NCI-H69 (cell line): ENCODE data around the gene XPR1.

Source experiments
- DNase-seq: peaks from one replicate; lab custom pipeline; 2025; lab: John Stamatoyannopoulos, UW

XPR1 gene

DNA sequence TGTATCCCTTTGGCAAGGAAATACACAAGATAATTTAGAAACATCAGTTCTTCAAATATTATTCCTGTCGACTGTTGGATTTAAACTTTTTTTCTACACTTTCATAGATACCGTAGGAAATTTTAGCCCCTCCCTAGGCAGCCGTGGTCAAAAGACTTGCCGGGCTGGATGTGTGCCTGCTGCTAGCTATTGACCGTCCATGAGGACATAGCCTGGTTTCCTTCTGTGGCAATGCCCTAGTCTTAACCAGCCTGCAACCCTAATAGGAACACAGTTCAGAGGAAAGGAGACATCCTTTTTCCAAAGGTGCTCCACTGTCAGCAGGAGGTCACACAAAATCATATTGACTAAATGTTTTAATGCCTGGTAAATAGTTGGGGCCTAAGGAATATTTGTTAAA is 260.4 kb downstream of the XPR1 start:
- DNase-seq, result no peak

DNA sequence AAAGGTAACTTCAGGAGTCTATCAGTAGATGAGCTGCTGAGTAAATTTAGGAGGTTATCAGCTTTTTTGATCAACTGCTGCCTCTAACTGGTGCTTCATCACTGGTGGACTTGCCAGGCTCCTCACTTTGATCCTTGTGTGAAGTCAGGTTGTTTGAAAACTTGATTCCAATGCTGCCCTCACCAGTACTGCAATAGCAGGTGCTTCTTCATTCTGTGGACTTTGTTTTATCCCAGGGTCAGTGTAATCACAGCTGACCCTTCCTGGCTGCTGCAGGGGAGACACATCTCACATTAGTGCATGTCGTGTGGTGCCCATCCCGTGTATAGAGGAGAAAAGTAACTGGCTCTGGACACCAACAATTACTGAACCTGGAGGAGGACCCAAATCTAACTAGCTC is 260.9 kb downstream of the XPR1 start:
- DNase-seq, result no peak

DNA sequence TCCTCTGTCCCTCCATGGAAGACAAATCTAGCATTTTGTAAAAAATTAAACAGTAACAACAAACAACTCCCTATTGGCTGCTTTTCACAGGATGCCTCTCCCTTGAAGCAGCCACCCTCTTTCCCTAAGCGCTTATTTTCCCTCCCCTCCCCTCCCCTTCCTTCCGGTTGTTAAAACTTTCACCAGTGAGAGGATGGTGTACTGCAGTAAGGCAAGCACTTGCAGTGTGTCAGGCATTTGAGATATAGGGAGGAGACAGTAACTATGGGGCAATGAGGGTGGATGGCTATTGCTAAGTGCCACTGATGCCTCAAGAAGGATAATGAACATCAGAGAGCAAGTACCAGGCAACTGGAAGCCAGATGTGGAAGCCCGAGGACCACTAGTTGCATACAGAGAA is 261.8 kb downstream of the XPR1 start:
- no peak for DNase-seq

DNA sequence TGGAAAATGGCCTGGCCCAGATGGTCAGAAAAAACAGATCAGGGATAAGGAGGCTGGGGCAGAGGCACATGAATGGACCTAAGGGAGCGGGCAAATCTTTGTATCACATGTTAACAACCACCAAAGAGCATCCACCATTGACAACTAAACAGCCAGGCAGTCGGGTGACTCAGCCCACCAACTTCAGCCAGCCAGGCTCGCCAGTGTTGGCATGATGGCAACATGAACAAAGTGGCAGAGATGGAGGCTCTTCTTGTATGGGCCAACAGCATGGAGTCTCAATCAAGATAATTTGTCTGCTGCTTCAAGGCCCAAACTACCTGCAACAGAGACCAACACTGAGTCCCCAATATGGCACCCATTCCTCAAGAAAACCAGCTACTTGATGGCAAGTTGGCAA is 264.3 kb downstream of the XPR1 start:
- DNase-seq, result no peak

DNA sequence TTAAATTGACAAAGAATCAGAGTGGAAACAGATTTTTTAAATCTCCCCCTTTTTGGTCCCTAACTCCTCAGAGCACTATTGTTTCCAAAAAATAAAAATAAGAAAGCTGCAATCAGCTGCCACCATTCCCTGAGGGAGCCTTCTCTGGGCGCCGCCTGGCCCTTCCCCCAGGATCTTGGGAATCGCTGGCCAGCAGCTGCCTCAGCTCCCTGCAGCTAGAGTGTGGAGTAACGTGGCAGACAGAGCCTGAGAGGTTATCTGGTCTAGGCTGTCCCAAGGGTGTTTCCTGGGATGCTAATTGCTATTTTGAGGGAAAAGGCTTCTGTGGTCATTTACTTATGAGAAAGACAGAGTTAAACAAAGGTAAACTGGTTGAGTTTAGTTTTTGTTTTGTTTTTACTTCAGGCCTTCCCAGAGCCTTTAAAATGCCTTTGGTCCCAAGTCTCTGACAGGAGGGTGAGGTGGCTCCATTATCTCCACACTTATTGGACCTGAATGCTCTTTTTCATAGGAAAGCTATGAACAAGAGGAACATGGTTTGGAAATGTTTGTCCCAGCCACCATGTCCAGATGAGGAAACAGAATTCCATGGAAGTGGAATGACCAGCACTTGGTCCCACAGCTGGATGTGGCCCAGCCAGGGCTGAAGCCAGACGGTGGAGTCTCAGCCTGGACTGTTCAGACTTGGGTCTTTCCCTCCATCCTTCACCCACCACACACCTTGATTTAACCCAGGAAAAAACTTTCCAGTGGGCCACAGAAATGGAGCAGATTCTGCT is 266.8 kb downstream of the XPR1 start:
- peak; percentile 66 for DNase-seq

DNA sequence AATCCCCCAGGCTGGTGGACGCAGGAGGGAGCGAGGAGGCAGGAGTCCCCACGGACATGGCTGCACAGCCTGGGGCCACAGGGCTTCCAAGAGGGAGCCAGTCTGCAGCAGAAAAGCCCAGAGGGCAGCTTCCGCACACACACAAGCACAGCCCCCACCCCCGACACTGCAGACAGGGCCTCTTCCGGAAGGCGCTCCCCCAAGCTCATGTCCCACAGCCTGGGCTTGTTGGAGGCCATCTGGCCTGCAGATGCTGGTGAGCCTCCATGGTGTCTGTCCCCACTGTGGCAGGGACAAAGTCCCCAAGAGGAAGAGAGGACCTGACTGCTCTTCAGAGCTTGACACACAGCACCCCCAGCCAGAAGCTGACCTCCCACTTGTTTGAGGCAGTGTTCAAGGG is 267.4 kb downstream of the XPR1 start:
- no peak for DNase-seq

DNA sequence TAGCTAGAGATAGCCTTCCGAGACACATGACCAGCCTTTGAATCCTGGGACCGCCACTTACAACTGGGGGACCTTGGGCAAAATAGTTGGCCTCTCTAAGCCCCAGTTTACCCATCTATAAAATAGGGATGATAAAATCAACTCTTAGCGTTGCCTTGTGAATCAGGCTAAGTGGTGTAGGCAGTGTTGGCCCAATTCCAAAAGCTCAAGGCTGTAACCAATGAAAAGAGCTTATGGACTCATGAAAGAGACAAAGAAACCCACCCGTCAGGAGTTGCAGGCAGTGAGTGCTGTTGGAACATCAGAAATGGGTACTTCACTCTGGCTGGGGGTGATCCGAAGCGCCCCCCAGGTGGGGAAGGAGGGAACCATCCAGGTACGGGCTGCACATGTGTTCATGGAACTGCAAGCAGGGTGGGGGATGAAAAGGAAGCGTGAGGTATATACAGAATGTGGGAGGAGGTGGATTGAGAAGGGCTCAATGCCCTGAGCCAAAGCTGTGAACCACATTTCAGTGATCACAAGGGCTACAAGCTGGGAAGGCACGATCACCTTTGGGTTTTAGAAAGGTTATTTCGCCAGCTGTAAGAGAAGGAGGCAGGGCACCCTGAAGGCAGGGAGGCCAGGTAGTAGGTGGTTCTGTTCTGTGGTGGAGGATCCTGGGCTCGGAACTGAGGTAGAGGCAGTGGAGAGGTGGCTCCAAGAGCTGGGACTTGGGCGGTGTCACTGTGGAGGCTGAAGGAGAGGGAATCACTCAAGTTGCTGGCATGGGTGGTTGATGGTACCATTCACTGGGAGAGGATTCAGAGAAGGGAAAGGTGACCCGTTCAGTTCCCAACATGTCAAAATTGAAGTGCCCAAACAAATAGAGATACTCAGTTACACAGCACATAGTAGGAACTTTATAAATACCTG is 269.5 kb downstream of the XPR1 start:
- peak; percentile 26 for DNase-seq

DNA sequence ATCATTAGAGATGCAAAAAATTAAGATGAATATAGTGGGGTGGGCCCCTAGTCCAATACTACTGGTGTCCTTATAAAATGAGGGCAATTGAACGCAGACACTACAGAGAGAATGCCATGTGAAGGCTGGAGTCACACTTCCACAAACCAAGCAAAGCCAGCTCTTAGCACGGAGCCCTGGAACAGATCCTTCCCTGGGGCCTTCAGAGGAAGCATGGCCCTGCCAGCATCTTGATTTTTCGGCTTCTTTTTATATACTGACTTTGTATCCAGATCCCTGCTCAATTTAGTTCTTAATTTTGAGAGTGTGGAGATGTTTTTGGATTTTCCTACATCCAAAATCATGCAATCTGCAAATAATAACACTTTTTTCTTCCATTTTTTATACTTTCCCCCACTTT is 270.7 kb downstream of the XPR1 start:
- no peak for DNase-seq

DNA sequence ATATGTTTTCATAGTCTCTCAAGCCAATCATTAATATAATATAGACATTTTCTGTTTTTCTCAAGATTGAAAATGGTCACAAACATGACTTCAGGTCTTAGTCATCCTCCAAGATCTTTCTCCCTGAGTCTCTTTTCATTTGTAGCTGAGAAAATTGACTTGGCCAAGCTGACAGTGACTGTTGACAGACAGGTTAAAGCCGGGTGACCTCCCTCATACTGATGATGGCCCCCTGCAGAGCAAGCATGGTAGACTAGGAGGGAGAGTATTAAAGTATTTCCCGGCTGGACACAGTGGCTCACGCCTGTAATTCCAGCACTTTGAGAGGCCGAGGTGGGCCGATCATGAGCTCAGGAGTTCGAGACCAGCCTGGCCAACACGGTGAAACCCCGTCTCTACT is 274.1 kb downstream of the XPR1 start:
- peak; percentile 19 for DNase-seq

DNA sequence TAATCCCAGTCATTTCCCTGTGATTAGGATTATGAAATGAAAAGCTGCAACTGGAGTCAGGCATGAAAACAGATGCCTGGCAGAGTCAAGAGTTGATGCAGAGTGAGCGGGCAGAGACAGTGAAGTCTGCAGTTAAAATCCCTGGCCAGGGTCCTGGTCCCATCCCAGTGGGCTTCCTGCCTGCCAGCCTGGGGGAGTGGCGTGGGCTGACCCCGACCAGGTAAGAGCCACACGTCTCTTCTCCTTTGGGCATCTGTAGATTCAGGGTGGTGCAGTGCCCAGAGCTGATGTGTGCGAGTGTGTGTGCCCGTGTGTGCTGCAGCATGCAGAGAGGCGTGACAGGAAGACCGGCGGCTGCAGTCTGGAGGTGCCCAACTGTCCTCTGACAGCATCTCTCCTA is 274.7 kb downstream of the XPR1 start:
- DNase-seq, result no peak

DNA sequence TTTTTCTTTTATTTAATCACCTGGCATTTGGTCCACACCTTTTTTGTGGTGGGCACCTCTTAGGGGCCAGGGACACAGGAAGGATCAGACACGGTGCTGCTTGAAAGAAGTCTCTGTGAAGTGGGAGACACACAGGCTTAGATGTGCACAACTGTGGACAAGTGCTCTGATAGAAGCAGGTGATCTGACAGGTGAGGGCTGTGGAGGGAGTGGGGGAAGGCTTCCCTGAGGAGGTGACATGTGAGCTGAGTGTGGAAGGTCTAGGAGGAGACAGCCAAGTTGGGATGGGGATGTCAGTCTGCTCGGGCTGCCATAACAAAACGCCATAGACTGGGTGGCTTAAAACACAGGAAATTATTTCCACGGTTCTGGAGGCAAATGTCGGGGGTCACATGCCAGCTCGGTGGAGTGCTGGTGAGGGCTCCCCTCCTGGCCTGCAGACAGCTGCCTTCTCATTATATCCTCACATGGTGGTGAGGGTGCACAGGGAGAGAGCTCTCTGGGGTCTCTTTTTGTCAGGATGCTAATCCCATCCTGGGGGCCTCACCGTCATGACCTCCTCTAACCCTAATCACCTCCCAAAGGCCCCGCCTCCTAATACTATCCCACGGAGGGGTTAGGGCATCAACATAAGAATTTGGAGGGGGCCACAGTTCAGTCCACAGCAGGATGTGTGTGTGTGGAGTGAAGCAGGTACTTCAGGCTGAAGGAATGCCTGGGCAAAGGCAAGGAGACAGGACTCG is 275.7 kb downstream of the XPR1 start:
- no peak for DNase-seq

DNA sequence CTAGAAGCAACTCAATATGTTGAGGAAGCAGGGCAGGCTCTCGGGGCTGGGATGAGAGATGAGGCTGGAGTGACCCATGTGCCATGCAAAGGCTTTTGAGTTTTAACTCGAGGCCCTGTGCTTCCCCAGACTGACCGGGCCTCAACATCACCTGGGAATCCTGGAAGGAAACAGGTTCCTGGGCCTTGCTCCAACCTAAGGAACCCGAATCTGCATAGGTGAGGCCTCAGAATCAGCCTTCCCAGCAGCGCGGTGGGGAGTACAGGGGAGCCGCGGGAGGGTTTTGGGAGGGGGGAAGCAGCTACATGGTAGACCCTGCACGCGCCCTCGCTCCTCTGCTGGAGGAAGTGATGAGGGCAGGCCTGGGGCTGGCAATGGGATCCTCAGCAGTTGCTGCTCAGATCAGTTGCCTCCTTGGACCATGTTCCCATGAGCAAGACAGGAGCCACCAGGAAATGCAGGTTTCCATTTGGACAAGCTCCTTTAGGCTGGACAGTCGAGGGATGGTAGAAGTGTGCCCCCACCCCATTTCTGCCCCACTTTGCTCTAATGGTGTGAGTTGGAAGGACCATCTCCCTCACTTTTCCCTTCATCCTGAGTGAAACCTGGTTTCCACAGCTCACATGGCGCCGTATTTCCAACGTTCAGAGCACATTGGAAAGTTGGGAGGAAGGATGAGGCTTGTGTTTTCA is 276.4 kb downstream of the XPR1 start:
- DNase-seq, result no peak

DNA sequence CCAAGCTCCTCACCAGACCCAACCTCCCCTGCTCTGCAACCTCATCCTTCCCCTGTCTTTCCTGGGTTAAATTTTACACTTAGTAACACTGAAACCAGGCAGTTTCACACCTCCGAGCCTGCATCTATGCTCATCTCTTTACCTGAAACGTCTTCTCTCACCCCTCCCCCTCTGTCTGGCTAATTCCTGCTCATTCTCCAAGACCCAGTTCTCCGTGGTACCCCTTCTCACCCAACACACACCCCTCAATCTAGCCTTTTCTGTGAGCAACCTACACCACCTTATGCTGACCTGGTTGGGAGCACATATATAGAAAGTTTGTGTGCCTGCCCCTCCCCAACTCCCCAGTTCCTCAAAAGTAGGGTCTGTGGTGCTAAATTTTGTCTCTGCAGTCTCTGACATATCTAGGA is 277.2 kb downstream of the XPR1 start:
- DNase-seq, result no peak

DNA sequence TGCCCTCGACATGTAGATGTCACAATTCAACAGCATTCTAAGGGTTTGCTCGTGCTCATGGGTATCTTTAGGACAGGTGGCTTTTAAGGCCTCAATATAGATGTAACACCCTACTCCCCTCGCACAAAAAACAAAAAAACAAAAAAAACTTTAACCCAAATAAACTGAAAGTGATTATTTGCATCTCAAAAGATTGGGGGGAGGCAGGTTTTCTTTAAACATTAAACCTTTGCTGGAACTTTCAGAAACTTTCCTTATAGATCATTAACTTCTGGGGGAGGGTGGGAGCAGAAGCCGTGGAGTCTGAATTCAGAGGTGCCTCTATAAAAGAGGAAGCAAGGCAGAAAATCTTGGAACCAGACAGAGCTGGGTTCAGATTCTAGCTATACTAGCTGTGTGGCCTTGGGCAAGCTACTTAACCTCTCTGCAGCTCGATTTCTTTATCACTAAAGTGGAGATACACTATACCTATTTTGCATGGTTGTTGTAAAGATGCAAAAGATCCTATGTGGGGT is 277.7 kb downstream of the XPR1 start:
- DNase-seq, result no peak

DNA sequence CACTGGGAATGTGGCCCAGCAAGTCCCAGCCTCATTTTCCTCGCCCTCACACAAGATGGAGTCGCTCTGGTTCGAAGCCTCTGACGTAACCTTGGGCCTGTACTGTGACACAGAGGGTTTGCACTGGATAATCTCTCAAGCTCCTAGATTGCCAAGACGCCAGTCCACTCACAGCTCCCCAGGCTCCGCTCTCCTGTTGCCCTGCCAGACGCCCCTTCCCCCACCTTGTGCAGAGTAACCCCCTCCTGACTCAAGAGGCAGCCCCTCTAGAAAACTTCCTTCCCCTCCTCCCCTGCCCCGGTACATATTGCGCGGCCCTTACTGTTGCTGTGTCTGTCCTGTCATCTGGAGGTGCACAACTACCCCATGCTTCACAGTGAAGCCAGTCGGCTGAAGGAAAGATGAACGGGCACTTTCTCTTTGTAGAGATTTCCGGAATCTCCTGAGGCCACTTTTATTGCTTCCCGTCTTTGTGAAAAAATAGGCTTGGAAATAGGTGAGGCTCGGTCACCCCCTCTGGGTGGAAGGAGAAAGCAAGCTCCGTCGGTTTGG is 279.9 kb downstream of the XPR1 start:
- DNase-seq, result peak; percentile 54

DNA sequence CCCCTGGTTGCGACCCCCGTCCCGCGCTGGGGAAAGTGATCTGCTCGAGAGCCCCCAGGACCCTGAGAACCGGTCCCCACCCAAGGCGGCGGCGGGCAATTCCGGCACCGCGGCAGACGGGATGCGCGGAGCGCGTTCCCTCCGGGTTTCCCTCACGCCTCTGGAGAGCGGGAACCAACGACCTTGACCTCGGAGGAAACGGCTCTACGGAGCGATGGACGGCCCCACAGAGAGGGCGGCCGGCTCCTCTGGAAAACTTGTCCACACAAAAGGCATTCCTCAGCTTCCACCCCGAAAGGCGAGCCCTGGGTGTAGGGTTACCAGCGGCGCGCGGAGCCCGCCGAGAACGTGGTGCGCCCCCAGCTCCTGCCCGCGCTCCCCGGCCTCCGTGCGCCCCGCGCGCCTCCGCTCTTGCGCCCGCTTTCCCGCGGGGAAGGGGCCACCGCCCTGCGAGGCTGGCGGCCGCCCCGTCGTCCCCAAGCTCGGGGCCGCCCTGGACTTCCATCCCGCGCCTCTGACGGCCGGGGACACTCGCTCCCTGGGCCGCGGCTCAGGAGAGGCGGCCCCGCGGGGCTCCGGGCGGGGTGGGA is 280.5 kb downstream of the XPR1 start:
- peak; percentile 79 for DNase-seq

DNA sequence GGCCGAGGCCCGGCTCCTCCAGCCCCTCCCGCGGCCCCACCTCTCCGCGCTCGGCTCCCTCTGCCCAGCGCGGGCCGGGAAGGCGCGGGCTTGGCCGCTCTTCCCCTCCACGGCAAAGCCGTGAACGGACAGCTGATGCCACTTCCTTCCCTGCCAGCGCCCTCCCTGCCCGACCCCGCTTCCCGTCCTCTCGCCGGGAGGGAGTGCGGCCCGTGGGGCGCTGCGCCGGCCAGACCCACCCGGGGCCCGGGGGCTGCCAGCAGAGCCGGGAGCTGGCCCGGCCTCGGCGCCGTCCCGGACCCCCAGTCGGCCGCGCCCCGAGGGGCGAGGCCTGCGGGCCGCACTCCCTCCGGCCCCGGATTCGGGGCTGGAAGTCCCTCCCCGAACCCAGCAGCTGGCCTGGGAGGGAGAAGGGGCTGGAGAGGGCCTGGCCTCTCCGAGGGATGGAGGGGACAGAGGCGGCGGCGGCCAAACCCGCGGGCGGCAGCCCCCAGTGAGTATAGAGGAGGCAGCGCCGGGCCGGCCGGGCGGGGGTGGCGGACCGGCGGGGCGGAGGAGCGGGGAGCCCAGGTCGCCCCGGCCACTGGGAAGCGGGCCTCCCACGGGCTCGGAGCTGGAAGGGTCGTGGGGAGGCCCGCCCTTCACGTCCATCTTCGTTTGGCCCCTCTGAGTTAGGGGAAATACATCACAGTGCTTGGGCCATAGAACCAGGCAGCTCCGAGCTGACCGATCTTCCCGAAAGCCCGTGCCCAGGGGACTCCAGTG is 281.2 kb downstream of the XPR1 start, which contains the start of gene KIAA1614:
Gene KIAA1614, plus strand, starts transcription at position 97 of the 765 bp plus-strand sequence. Its CDS starts 347 bp downstream, at position 444.
- DNase-seq, result peak; percentile 79

DNA sequence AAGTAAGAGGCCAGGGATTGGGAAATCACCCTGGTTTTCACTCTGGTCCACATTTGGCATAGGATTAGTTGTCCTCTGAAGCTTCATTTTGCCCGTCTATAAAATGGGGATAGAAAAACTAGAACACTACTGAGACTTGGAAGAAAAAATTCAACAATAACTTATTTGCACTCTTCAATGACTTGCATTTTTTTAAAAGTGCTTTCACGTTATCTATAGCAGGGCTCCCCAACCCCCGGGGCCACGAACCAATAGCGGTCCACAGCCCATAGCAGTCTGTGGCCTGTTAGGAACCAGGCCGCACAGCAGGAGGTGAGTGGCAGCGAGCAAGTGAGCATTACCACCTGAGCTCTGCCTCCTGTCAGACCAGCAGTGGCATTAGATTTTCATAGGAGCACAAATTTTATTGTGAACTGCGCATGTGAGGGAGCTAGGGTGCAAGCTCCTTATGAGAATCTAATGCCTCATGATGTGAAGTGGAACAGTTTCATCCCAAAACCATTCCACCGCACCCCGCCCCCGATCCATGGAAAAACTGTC is 283.7 kb downstream of the XPR1 start:
- DNase-seq, result no peak

DNA sequence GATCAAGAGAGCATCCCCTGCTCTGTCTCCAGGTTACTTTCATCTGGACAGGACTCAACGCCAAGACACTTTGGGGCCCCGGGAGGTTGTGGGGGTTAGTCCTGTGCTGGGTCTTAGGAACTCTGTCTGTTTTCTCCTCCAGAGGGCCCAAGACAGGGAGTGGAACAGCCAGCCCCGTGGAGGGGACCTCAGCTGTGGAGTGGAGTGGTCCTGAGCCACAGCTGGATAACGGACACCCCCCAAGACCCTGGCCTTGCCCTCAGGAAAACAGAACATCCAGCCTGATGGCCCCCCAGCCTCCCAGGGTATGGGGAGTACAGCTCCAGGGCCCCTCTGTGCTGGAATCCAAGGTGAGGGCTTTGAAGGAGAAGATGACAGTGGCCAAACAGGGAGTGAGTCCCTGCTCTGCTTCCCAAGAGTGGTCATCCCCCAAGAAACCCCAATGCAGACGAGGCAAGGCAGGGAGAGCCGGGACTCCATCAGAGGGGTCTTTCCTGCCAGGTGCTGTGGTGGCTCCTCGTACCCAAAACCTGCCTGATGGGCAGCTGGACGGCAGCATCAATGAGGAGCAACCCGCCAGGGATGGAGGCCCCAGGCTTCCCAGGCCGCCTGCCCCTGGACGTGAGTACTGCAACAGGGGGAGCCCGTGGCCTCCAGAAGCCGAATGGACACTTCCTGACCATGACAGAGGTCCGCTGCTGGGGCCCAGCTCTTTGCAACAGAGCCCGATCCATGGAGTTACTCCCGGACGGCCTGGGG is 284.4 kb downstream of the XPR1 start:
- DNase-seq, result no peak
